ENCODE data around the gene PLCB4.

DNA sequence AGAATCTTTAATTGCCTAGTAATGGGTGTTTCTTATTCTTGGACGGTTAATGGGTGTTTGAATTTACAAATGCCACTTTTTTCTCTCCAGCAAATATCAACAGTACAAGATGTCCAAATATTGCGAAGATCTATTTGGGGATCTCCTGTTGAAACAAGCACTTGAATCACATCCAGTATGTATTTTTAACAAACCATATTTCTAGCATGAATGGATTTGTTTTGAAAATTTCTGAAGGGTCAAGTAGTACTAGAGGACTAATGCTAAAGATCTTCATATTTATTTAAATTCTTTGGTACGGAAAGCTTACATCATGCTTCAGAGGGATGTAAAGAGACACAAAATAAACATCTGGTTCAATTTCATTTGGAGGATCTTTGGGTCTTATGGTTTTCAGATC, 321.6 kb downstream of the PLCB4 start:
- TF ChIP-seq, protein P1, sequence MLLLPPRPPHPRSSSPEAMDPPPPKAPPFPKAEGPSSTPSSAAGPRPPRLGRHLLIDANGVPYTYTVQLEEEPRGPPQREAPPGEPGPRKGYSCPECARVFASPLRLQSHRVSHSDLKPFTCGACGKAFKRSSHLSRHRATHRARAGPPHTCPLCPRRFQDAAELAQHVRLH (tag by site-specific recombination; IDR thresholded peaks at IDR 0.05) = no peak
- TF ChIP-seq GFI1B (tag by site-specific recombination; IDR thresholded peaks at IDR 0.05) (no peak), ZNF670 (tag by site-specific recombination; IDR thresholded peaks at IDR 0.05; ENCODE audit: low read depth) (no peak), SETDB1 (IDR thresholded peaks at IDR 0.05; ENCODE audit: insufficient read length, low read length) (no peak), ZNF140 (tag by site-specific recombination; IDR thresholded peaks at IDR 0.05) (no peak), ZNF324 (tag by site-specific recombination; IDR thresholded peaks at IDR 0.05) (no peak), ZNF624 (tag by site-specific recombination; IDR thresholded peaks at IDR 0.05) (no peak)
- TF ChIP-seq, protein P2, sequence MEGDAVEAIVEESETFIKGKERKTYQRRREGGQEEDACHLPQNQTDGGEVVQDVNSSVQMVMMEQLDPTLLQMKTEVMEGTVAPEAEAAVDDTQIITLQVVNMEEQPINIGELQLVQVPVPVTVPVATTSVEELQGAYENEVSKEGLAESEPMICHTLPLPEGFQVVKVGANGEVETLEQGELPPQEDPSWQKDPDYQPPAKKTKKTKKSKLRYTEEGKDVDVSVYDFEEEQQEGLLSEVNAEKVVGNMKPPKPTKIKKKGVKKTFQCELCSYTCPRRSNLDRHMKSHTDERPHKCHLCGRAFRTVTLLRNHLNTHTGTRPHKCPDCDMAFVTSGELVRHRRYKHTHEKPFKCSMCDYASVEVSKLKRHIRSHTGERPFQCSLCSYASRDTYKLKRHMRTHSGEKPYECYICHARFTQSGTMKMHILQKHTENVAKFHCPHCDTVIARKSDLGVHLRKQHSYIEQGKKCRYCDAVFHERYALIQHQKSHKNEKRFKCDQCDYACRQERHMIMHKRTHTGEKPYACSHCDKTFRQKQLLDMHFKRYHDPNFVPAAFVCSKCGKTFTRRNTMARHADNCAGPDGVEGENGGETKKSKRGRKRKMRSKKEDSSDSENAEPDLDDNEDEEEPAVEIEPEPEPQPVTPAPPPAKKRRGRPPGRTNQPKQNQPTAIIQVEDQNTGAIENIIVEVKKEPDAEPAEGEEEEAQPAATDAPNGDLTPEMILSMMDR (tag by site-specific recombination; IDR thresholded peaks at IDR 0.05) = no peak
- TF ChIP-seq, protein P3, sequence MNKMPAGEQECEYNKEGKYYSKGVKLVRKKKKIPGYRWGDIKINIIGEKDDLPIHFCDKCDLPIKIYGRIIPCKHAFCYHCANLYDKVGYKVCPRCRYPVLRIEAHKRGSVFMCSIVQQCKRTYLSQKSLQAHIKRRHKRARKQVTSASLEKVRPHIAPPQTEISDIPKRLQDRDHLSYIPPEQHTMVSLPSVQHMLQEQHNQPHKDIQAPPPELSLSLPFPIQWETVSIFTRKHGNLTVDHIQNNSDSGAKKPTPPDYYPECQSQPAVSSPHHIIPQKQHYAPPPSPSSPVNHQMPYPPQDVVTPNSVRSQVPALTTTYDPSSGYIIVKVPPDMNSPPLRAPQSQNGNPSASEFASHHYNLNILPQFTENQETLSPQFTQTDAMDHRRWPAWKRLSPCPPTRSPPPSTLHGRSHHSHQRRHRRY (tag by site-specific recombination; IDR thresholded peaks at IDR 0.05) = no peak
- TF ChIP-seq, protein P4, sequence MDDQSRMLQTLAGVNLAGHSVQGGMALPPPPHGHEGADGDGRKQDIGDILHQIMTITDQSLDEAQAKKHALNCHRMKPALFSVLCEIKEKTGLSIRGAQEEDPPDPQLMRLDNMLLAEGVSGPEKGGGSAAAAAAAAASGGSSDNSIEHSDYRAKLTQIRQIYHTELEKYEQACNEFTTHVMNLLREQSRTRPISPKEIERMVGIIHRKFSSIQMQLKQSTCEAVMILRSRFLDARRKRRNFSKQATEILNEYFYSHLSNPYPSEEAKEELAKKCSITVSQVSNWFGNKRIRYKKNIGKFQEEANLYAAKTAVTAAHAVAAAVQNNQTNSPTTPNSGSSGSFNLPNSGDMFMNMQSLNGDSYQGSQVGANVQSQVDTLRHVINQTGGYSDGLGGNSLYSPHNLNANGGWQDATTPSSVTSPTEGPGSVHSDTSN (CRISPR knock-in tag; IDR thresholded peaks at IDR 0.05) = no peak
- TF ChIP-seq, protein P5, sequence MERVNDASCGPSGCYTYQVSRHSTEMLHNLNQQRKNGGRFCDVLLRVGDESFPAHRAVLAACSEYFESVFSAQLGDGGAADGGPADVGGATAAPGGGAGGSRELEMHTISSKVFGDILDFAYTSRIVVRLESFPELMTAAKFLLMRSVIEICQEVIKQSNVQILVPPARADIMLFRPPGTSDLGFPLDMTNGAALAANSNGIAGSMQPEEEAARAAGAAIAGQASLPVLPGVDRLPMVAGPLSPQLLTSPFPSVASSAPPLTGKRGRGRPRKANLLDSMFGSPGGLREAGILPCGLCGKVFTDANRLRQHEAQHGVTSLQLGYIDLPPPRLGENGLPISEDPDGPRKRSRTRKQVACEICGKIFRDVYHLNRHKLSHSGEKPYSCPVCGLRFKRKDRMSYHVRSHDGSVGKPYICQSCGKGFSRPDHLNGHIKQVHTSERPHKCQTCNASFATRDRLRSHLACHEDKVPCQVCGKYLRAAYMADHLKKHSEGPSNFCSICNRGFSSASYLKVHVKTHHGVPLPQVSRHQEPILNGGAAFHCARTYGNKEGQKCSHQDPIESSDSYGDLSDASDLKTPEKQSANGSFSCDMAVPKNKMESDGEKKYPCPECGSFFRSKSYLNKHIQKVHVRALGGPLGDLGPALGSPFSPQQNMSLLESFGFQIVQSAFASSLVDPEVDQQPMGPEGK (tag by site-specific recombination; IDR thresholded peaks at IDR 0.05) = no peak

Data from HEK293 (cell line).